ENCODE data around the gene RALB. TPM values are rescaled to one million over a fixed set of nuclear protein-coding genes. Genes with fewer than 3 reads are reported as not detected.

RALB gene
- total and polyA plus RNA-seq, 2 of the 8 experiments (the other 6 are each of a cell fraction or from before 2014, with no cell fraction given), result 12.0 to 16.6 TPM

DNA sequence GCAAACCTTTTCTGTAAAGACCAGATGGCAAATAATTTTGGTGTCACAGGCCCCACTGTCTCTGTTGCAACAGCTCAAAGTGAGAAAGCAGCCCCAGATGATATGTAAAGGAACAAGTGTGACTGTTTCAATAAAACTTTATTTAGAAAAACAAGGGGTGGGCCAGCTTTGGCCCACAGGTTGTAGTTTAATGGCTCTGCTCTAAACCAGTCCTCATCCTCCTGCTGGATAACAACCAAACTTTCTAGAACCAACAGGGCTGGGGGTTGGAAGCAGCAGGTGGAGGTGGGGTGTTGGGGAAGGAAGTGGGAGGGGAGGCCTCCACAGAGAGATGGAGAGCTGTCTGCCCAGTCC is 64.5 kb downstream of the RALB start:
- peaks cover 0 to 4% of the 10 kb centered on the region in 2 experiments for H4K20me1 ChIP-seq (replicated peaks in 1 of 2; ENCODE audit: control insufficient read depth in 1 of 2, insufficient read depth in 2 of 2, low read length in 2 of 2)
- no peak overlapping the region for H3K4me3 ChIP-seq (ENCODE audit: extremely low read depth in 1 of 4, insufficient read depth in 2 of 4, low read depth in 3 of 4, low read length in 4 of 4)
- no peak overlapping the region for H3K23ac ChIP-seq (ENCODE audit: insufficient read length)
- H2BK12ac ChIP-seq (ENCODE audit: low read depth, low read length), result no peak overlapping the region
- no peak overlapping the region for H4K91ac ChIP-seq (replicated peaks; ENCODE audit: insufficient read length, low read length)
- no peak overlapping the region for H3K56ac ChIP-seq (replicated peaks; ENCODE audit: insufficient read length, low read depth, low read length)
- POLR2A ChIA-PET (ENCODE audit: partially characterized antibody), result interaction anchor here (1.2 kb wide), 1 partner anchor 11 kb away, joined by 3 read pairs; no protein-coding TSS in a partner anchor
- no peak overlapping the region for H3K4ac ChIP-seq (replicated peaks; ENCODE audit: insufficient read length, low read depth, low read length)
- no peak overlapping the region for H3K9ac ChIP-seq (replicated peaks in 1 of 4; ENCODE audit: extremely low read depth in 1 of 4, low read depth in 3 of 4, low read length in 3 of 4)
- no peaks in the 10 kb centered on the region for H3K9me3 ChIP-seq (ENCODE audit: insufficient read depth in 2 of 2, low read depth in 1 of 2, low read length in 1 of 2)
- peaks cover 0 to 3% (median 0%) of the 10 kb centered on the region in 4 experiments; a peak in 3 of 7 replicates for H3K4me1 ChIP-seq (replicated peaks in 1 of 4; ENCODE audit: control insufficient read depth in 3 of 4, insufficient read depth in 4 of 4, low read length in 3 of 4)
- H3K18ac ChIP-seq (ENCODE audit: extremely low read depth, low read length), result no peak overlapping the region
- H3K4me2 ChIP-seq (ENCODE audit: insufficient read depth in 1 of 2, low read depth in 2 of 2, low read length in 2 of 2), result no peak overlapping the region
- H4K8ac ChIP-seq (ENCODE audit: extremely low read depth, insufficient read depth, low read length), result no peak overlapping the region
- DNase-seq (ENCODE audit: low read depth in 1 of 2, low spot score in 2 of 2) (no peak), FAIRE-seq (no peak)
- no peak overlapping the region for H2BK20ac ChIP-seq (ENCODE audit: low read length)
- no peaks in the 10 kb centered on the region; the same call in 1 of the 2 replicates for H3K23me2 ChIP-seq (ENCODE audit: low read depth, low read length)
- H2AK5ac ChIP-seq (ENCODE audit: low read depth, low read length), result no peak overlapping the region
- no peak overlapping the region for H4K5ac ChIP-seq (ENCODE audit: insufficient read length, low read depth, low read length)
- H2BK5ac ChIP-seq (ENCODE audit: low read depth, low read length), result no peak overlapping the region
- no peaks in the 10 kb centered on the region for H3K79me2 ChIP-seq (ENCODE audit: control insufficient read depth in 1 of 2, insufficient read depth in 2 of 2, low read length in 2 of 2)
- no peak overlapping the region for H3K14ac ChIP-seq (ENCODE audit: insufficient read length)
- no peak overlapping the region for H2BK15ac ChIP-seq (ENCODE audit: low read length)
- no peak overlapping the region for H2AFZ ChIP-seq (ENCODE audit: low read length)
- H3K79me1 ChIP-seq (ENCODE audit: low read depth, low read length), result no peaks in the 10 kb centered on the region
- H3K27ac ChIP-seq (ENCODE audit: low read depth, low read length), result no peak overlapping the region
- CTCF ChIA-PET (ENCODE audit: partially characterized antibody), result interaction anchor here (0.9 to 4.5 kb wide), 11 partner anchors 11 to 370 kb away, joined by 3 to 15 read pairs (median 3); no protein-coding TSS in a partner anchor
- H2BK120ac ChIP-seq (replicated peaks; ENCODE audit: low read depth, low read length), result no peak overlapping the region
- H3K27me3 ChIP-seq (replicated peaks in 1 of 4; ENCODE audit: control insufficient read depth in 3 of 4, extremely low read depth in 1 of 4, insufficient read depth in 3 of 4, low read length in 3 of 4), result peaks cover 3 to 35% (median 31%) of the 10 kb centered on the region in 4 experiments
- H3K36me3 ChIP-seq (ENCODE audit: control insufficient read depth in 2 of 4, insufficient read depth in 4 of 4, low read length in 3 of 4), result no peaks in the 10 kb centered on the region
- TF ChIP-seq BRCA1 (IDR thresholded peaks at IDR 0.05; ENCODE audit: low read depth, low read length), result no peak
- no peak for TF ChIP-seq CREB1 (IDR thresholded peaks at IDR 0.05)
- no peak for TF ChIP-seq JUN (IDR thresholded peaks at IDR 0.05; ENCODE audit: low read depth, low read length)
- TF ChIP-seq SUZ12 (IDR thresholded peaks at IDR 0.05; ENCODE audit: low read length), result no peak
- no peak for TF ChIP-seq JUND (IDR thresholded peaks at IDR 0.05; ENCODE audit: low read length)
- no peak for TF ChIP-seq SAP30 (IDR thresholded peaks at IDR 0.05; ENCODE audit: insufficient read depth, insufficient replicate concordance, low read length)
- no peak for TF ChIP-seq BACH1 (IDR thresholded peaks at IDR 0.05; ENCODE audit: low read length)
- TF ChIP-seq NRF1 (IDR thresholded peaks at IDR 0.05; ENCODE audit: low read depth, low read length), result no peak
- TF ChIP-seq RNF2 (IDR thresholded peaks at IDR 0.05; ENCODE audit: borderline replicate concordance, low read depth, low read length, missing control alignments, poor library complexity, severe bottlenecking), result no peak
- TF ChIP-seq, protein P1, sequence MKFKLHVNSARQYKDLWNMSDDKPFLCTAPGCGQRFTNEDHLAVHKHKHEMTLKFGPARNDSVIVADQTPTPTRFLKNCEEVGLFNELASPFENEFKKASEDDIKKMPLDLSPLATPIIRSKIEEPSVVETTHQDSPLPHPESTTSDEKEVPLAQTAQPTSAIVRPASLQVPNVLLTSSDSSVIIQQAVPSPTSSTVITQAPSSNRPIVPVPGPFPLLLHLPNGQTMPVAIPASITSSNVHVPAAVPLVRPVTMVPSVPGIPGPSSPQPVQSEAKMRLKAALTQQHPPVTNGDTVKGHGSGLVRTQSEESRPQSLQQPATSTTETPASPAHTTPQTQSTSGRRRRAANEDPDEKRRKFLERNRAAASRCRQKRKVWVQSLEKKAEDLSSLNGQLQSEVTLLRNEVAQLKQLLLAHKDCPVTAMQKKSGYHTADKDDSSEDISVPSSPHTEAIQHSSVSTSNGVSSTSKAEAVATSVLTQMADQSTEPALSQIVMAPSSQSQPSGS (IDR thresholded peaks at IDR 0.05; ENCODE audit: low read length), result no peak
- TF ChIP-seq, protein P2, sequence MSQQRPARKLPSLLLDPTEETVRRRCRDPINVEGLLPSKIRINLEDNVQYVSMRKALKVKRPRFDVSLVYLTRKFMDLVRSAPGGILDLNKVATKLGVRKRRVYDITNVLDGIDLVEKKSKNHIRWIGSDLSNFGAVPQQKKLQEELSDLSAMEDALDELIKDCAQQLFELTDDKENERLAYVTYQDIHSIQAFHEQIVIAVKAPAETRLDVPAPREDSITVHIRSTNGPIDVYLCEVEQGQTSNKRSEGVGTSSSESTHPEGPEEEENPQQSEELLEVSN (IDR thresholded peaks at IDR 0.05), result no peak
- TF ChIP-seq FOSL1 (IDR thresholded peaks at IDR 0.05; ENCODE audit: insufficient read depth, low read depth, low read length), result no peak
- TF ChIP-seq RFX5 (IDR thresholded peaks at IDR 0.05; ENCODE audit: borderline replicate concordance, low read depth, low read length), result no peak
